ENCODE measurements around the gene APOL3.

- no peak for TF ChIP-seq CTCF (IDR thresholded peaks at IDR 0.05; ENCODE audit: low read length)
- no peak for TF ChIP-seq EZH2 (IDR thresholded peaks at IDR 0.05; ENCODE audit: borderline replicate concordance, low read length)
These were observed 55.6 kb downstream of the APOL3 start for GRCh38 chr22:36104988-36105387.
